Measurements from ENCODE around the gene LETM1. TPM values are rescaled to one million over a fixed set of nuclear protein-coding genes. Genes with fewer than 3 reads are reported as not detected.

The LETM1 gene
- total RNA-seq (10 to 100 TPM; 39.5 to 41.9 TPM), polyA plus RNA-seq (10 to 100 TPM; 10.8 to 12.9 (median 11.1) TPM), total RNA-seq (54.1 to 271 (median 92.1) reads per million in 6 experiments)

GRCh38 chr4:1856071-1856942 is at the start of gene LETM1:
Gene LETM1 (minus strand): TSS chr4:1856156. CDS start chr4:1855950, 206 bp downstream.
- POLR2A ChIA-PET = interaction anchor here (0.6 to 3.6 kb wide), 8 partner anchors 8 to 168 kb away, joined by 3 to 57 read pairs (median 6); partner anchors contain the start of gene NSD2
- Mint-ChIP-seq H3K27me3 (no peaks in the 10 kb centered on the region), H3K27ac (peak within 1 kb of the TSS; percentile 37 to 91 (median 71)), H3K4me3 (peak within 1 kb of the TSS; percentile 72 to 88 (median 82)), H3K9me3 (no peaks in the 10 kb centered on the region), H3K36me3 (peaks cover 0 to 5% (median 0%) of the 10 kb centered on the region in 3 donors), H3K4me1 (peaks cover 21 to 48% (median 41%) of the 10 kb centered on the region in 4 donors)
- ATAC-seq (peak; percentile 93 to 98), DNase-seq (peak; percentile 82 to 94 (median 86))

- POLR2A ChIA-PET = no interaction called here
- no peak for DNase-seq
- Mint-ChIP-seq H3K4me1 (peaks cover 8 to 17% (median 12%) of the 10 kb centered on the region in 4 donors), H3K27ac (no peak overlapping the region), H3K36me3 (peaks cover 0 to 71% (median 15%) of the 10 kb centered on the region in 3 donors), H3K27me3 (no peaks in the 10 kb centered on the region), H3K4me3 (no peak overlapping the region), H3K9me3 (no peaks in the 10 kb centered on the region)
- ATAC-seq = no peak
These were observed 48.1 kb upstream of the LETM1 start for GRCh38 chr4:1904042-1904441.

- H3K4me1 Mint-ChIP-seq = peaks cover 11 to 16% (median 12%) of the 10 kb centered on the region in 4 donors
- ATAC-seq (no peak), DNase-seq (no peak)
- no peaks in the 10 kb centered on the region for H3K27me3 Mint-ChIP-seq
- no peaks in the 10 kb centered on the region for H3K9me3 Mint-ChIP-seq
- POLR2A ChIA-PET = interaction anchor here (1.0 kb wide), 1 partner anchor 167 kb away, joined by 4 read pairs; no protein-coding TSS in a partner anchor
- peak overlapping the region in 1 of 10 donors; percentile 29 for H3K27ac Mint-ChIP-seq
- peaks cover 0 to 66% (median 15%) of the 10 kb centered on the region in 3 donors for H3K36me3 Mint-ChIP-seq
- no peak overlapping the region for H3K4me3 Mint-ChIP-seq
These were observed 47.1 kb upstream of the LETM1 start for GRCh38 chr4:1903035-1903434.

GRCh38 chr4:1902243-1902642 is 46.3 kb upstream of the LETM1 start:
- ATAC-seq (no peak), DNase-seq (no peak)
- peaks cover 0 to 58% (median 15%) of the 10 kb centered on the region in 3 donors for H3K36me3 Mint-ChIP-seq
- no peak overlapping the region for H3K4me3 Mint-ChIP-seq
- H3K9me3 Mint-ChIP-seq = no peaks in the 10 kb centered on the region
- no peak overlapping the region for H3K27ac Mint-ChIP-seq
- H3K4me1 Mint-ChIP-seq = peaks cover 11 to 14% (median 12%) of the 10 kb centered on the region in 4 donors
- no peaks in the 10 kb centered on the region for H3K27me3 Mint-ChIP-seq
- POLR2A ChIA-PET = interaction anchor here (1.0 kb wide), 1 partner anchor 166 kb away, joined by 4 read pairs; no protein-coding TSS in a partner anchor

GRCh38 chr4:1901127-1901526 is 45.2 kb upstream of the LETM1 start:
- POLR2A ChIA-PET = interaction anchor here (1.3 to 1.8 kb wide), 2 partner anchors 9 to 31 kb away, joined by 3 to 6 read pairs; partner anchors contain the start of gene NSD2
- DNase-seq = no peak
- Mint-ChIP-seq H3K9me3 (no peaks in the 10 kb centered on the region), H3K27me3 (no peaks in the 10 kb centered on the region), H3K36me3 (peaks cover 0 to 47% (median 15%) of the 10 kb centered on the region in 3 donors), H3K4me1 (peaks cover 7 to 8% (median 7%) of the 10 kb centered on the region in 4 donors), H3K27ac (peak overlapping the region in 1 of 10 donors; percentile 9), H3K4me3 (no peak overlapping the region)
- ATAC-seq = no peak

- Mint-ChIP-seq H3K4me3 (no peak overlapping the region), H3K27ac (no peak overlapping the region), H3K36me3 (peaks cover 0 to 43% (median 12%) of the 10 kb centered on the region in 3 donors), H3K9me3 (no peaks in the 10 kb centered on the region), H3K27me3 (no peaks in the 10 kb centered on the region), H3K4me1 (peaks cover 6 to 8% (median 7%) of the 10 kb centered on the region in 4 donors)
- DNase-seq (no peak), ATAC-seq (no peak)
- POLR2A ChIA-PET = interaction anchor here (1.3 to 1.8 kb wide), 3 partner anchors 10 to 155 kb away, joined by 3 to 6 read pairs (median 3); partner anchors contain the start of gene NSD2
These were observed 44.7 kb upstream of the LETM1 start for GRCh38 chr4:1900624-1901023.

- peaks cover 6 to 9% (median 7%) of the 10 kb centered on the region in 4 donors for H3K4me1 Mint-ChIP-seq
- H3K4me3 Mint-ChIP-seq = no peak overlapping the region
- H3K27ac Mint-ChIP-seq = no peak overlapping the region
- ATAC-seq (no peak), DNase-seq (no peak)
- peaks cover 0 to 42% (median 12%) of the 10 kb centered on the region in 3 donors for H3K36me3 Mint-ChIP-seq
- POLR2A ChIA-PET = interaction anchor here (1.0 to 1.8 kb wide), 5 partner anchors 10 to 176 kb away, joined by 3 to 6 read pairs (median 3); partner anchors contain the start of gene NSD2
- no peaks in the 10 kb centered on the region for H3K27me3 Mint-ChIP-seq
- no peaks in the 10 kb centered on the region for H3K9me3 Mint-ChIP-seq
These were observed 44.1 kb upstream of the LETM1 start for GRCh38 chr4:1900087-1900433.

GRCh38 chr4:1899149-1900086 is 43.5 kb upstream of the LETM1 start:
- POLR2A ChIA-PET = interaction anchor here (0.6 to 1.8 kb wide), 8 partner anchors 11 to 209 kb away, joined by 3 to 6 read pairs (median 3); partner anchors contain the start of gene NSD2
- Mint-ChIP-seq H3K4me1 (peaks cover 8 to 10% (median 9%) of the 10 kb centered on the region in 4 donors), H3K4me3 (peak overlapping the region in 1 of 10 donors; percentile 61)

GRCh38 chr4:1898681-1899080 is 42.7 kb upstream of the LETM1 start:
- DNase-seq = no peak
- Mint-ChIP-seq H3K4me1 (peaks cover 8 to 10% (median 9%) of the 10 kb centered on the region in 4 donors), H3K9me3 (no peaks in the 10 kb centered on the region), H3K27ac (peak overlapping the region in 1 of 10 donors; percentile 10), H3K4me3 (no peak overlapping the region), H3K27me3 (no peaks in the 10 kb centered on the region), H3K36me3 (peaks cover 0 to 30% (median 4%) of the 10 kb centered on the region in 3 donors)
- ATAC-seq = peak in 1 of 2 donors; percentile 19
- POLR2A ChIA-PET = interaction anchor here (0.6 to 0.7 kb wide), 4 partner anchors 11 to 208 kb away, joined by 3 to 5 read pairs (median 4); no protein-coding TSS in a partner anchor

More at GRCh38 chr4:1899149-1900086, 43.5 kb upstream of the LETM1 start:
- peaks cover 0 to 37% (median 6%) of the 10 kb centered on the region in 3 donors for H3K36me3 Mint-ChIP-seq
- H3K27me3 Mint-ChIP-seq = no peaks in the 10 kb centered on the region
- peak; percentile 97 to 99 for ATAC-seq
- no peaks in the 10 kb centered on the region for H3K9me3 Mint-ChIP-seq
- H3K27ac Mint-ChIP-seq = peak overlapping the region in 2 of 10 donors; percentile 10 to 22
- peak; percentile 46 to 86 (median 70) for DNase-seq

GRCh38 chr4:1898007-1898406 is 42.1 kb upstream of the LETM1 start:
- Mint-ChIP-seq H3K36me3 (peaks cover 0 to 23% (median 1%) of the 10 kb centered on the region in 3 donors), H3K4me1 (peaks cover 8 to 10% (median 9%) of the 10 kb centered on the region in 4 donors), H3K27ac (peak overlapping the region in 1 of 10 donors; percentile 68), H3K9me3 (no peaks in the 10 kb centered on the region), H3K4me3 (no peak overlapping the region), H3K27me3 (no peaks in the 10 kb centered on the region)
- ATAC-seq (no peak), DNase-seq (no peak)
- POLR2A ChIA-PET = interaction anchor here (0.7 kb wide), 1 partner anchor 129 kb away, joined by 4 read pairs; no protein-coding TSS in a partner anchor

GRCh38 chr4:1896658-1896991 is 40.7 kb upstream of the LETM1 start:
- Mint-ChIP-seq H3K4me3 (no peak overlapping the region), H3K27me3 (no peaks in the 10 kb centered on the region), H3K27ac (peak overlapping the region in 3 of 10 donors; percentile 20 to 66 (median 54)), H3K4me1 (peaks cover 8 to 11% (median 9%) of the 10 kb centered on the region in 4 donors), H3K9me3 (no peaks in the 10 kb centered on the region), H3K36me3 (peaks cover 0 to 14% (median 0%) of the 10 kb centered on the region in 3 donors)
- no peak for ATAC-seq
- DNase-seq = no peak
- POLR2A ChIA-PET = interaction anchor here (0.7 kb wide), 1 partner anchor 90 kb away, joined by 3 read pairs; no protein-coding TSS in a partner anchor
